COLO668 (cell line): ENCODE measurements around the gene DLGAP1.

Experiments
- DNase-seq: peaks from one replicate; lab custom pipeline; 2025; ENCODE audit not compliant: unreplicated experiment; lab: John Stamatoyannopoulos, UW

Gene DLGAP1

DNA sequence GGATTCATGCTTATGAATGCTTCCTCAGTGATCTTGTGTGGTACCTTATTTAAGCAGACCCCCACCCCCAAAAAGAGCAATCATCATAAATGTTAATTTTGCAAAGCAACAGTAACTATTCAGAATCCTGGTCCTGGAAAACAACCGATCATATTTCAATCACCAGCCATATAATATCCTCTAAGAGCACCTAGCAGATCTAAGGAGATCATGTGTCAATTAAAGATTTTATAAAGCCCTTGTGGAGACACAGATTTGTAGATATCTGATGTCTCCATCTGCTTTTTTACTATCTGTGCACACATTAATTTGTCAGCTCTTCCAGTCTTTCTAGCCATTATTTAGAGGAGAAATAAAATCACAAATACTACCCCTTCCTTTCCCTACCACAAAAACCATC lies 581.4 kb downstream of the DLGAP1 start:
- DNase-seq = no peak

DNA sequence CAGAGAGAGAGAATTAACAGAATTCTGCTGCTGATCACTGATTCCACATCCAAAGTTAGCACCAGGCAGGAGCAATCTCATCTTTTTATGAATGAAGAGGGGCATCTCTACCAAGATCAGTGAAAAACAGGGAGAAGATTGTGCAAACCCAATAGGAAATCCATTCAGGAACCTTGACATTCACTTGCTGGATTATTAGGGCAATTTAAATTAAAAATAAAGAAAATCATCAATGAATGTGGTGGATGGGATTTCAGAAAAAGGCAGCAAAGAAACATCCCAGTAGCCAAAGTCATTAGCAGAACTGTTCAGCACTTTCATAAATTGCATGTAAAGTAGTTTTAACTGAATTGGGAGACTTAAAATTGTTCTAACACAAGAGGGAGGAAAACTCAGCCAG lies 581.9 kb downstream of the DLGAP1 start:
- DNase-seq = no peak

DNA sequence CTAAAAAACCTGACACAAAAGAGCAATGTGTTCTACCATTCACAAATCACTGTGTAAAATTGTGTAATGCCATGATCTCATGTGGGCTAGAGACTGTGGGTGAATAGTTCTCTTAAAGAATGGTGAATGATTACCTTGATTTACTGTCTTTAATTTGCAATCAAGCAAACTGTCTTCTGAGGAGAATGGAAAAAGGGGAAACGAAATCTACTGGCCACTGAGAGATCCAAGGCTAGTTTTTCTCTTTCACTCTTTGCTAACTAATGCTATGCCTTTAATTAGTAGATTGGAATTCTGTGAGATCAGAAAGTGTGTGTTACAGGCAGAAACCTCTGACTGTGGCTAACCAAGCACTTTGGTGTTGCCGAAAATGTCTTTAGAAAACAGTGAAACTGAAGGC lies 582.5 kb downstream of the DLGAP1 start:
- DNase-seq = no peak

DNA sequence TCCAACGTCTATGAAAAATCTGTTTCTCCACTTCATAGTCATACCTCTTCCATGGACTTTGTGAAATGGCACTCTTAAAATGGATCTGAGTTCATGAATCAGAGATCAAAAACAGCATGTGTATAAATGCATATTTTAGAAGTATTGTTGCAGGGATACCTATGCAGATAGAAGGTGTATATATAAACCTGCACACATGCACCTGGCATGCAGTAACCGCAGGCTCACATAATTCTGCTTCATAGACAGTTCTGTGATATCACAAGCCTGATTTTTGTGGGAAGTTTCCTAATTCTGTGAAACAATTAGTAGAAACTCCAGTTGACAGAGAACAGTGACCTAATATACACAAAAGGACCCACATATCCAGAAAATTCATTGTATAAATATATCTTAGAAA lies 583.4 kb downstream of the DLGAP1 start:
- DNase-seq = no peak

DNA sequence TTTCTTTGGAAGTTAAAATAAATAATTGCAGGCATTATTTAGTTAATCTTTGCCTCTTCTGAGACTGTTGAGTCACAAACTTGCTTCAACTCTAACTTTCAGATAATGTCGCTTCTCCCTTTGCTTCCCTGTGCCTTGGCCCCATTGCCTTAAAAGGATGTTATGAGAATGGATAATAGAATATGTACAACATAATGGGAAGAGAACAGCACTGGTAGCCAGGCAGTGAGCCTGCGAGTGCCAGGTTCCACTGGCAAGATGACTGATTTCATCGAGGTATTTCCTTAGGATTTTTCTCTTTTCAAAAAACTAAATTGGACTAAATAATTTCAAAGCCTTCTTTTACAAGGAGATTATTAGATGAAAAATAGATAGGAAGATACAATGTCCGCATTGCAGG lies 584.2 kb downstream of the DLGAP1 start:
- DNase-seq = no peak

DNA sequence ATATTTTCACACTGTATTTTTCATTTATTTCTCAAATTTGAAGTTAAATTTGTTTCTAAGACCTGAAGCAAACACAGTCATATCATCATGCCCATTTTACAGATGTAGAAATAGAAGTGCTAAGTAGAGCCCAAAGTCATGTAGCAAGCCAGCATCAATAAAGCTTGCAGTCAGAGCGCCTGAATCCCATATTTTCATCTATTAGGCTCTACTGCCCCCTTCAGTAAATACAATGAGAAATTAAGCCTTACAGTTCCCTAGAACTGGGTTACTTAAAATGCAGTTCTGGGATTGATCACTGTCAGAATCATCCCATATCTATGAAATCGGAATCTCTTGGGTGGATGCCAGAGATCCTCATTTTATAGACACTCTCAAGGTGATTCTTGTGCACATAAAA lies 585.3 kb downstream of the DLGAP1 start:
- DNase-seq = no peak

DNA sequence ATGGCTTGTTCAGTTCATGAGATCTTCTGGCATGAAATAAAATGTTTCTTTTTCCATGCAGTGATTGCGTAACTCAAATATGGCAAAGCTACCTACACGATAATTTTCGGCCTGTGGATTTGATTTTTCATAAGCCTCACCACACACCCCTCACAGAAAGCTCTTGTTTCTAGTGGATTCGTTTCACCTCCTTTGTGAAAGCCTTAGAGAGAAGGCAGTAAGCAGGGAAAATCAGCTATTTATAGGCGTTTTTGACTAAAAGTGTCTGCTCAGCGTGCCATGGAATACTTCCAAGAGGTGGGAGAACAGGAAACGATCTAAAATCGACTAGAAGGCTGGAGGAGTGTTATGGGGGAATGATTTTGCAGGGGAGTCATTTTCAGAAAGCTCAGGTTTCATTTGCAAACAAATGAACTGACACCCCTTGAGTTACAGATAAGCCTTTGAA lies 587.2 kb downstream of the DLGAP1 start:
- no peak for DNase-seq

DNA sequence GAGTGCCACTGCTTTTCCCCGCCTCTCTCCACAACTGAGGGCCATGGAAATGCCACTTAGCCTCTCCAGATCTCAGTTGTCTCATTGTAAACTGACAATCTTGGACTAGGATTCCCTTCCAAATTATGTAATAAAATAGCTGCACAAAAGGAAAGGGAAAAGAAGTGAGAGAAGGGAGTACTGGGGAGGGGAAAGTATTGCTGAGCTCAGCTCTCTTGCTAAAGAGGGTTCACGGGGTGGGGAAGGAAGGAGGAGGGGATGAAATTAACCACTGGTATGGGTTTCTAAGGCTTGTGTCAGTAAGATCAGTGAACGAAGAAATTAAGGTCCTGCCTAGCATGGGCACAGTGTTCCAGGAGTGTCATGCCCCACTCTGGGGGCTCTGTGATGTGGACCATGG lies 587.9 kb downstream of the DLGAP1 start:
- no peak for DNase-seq

DNA sequence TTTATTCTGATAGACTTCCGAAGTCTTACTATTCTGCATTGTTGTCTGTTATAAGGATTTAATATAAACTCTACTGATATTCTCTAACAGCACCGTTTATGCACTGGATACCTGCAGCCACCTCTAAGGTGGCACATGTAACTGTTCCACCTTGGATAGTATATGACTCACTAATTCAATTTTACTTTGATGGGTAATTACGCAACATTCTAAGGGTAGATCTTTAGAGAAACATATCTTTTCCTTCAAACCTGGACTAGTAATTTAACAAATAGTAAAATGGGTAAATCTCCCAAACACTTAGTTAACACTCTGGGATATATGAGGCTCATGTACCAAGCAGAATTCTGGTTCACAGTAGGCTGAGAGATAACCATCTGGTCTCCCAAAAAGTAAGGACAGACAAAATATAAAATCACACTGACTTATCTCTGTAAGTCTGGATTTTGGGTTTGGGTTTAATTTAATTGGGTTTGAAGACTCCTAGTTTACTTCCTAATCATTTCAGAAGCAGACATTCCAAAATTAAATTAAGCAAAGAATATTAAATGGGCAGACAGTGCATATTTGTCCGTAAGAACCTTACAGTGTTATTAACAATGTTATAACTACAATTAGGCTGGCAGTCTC lies 590.3 kb downstream of the DLGAP1 start:
- no peak for DNase-seq

DNA sequence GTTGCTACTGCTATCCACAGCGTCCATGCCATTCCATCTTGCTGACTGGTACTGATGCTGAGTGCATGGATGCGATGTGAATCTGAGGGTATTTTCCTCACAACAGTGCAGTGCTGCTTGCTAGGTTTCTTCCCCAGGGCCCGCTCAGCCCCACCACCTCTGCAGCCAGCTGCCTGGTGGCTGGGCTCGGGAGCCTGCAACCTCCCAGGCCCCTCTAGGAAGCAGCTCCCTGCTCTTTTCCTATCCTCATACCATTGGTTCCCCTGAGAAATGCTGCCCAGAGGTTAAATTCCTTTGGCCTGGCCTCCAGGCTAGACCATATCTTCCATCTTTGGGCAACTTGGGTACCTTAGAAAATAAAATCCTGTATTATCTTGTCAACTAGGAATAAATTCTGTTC lies 591.5 kb downstream of the DLGAP1 start:
- no peak for DNase-seq

DNA sequence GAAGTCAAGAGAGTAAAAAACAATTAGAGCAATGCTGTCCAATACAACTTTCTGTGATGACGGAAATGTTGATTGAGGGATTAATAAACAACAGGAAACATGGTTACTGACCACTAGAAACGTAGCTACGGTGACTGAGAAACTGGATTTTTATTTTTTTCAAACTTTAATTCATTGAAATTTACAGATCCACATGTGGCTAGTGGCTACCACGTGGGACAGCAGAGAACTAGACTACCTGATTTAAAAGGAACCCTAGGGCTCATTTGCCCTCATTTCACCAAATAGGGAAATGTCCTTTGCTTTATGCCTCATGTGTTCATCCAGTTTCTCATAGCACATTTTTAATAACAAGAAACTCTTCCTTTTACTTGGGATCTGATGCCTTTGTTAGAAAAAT lies 592.1 kb downstream of the DLGAP1 start:
- DNase-seq = no peak

DNA sequence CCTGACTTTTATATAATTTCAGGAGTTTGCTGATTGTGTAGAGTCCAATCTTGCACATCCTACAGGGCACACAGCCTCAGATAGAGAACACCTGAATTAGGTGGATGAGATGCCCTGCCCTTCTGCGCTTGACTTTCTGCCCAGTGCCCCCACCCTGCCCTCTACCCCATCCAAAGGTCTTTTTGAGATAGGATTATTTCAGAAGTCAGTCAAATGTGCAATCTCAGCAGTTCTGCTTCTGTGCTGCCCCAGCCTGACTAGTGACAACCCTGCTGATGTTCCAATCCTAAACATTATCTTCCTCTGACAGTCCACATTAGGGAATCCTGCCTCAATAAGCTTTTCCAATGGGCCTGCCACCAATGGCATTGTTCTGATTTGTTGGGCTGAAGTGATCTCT lies 593.6 kb downstream of the DLGAP1 start:
- no peak for DNase-seq

DNA sequence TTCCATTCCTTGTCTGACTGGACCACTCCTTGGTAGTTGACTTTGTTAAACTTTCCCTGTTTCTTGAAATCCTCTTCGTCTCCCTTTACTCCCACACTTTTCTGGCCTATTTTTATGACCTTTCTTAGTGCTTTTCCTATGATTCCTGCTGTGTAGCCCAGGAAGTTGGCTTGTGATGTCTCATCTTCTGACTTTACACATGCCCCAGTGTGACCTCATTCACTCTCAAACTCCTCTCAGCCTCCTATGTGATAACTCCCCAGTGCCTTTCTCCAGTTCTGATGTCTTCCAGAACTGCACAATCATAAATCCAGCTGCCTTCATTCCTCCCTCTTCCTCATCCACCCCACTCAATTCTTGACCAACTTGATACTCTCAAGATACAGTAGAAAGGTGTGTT lies 597.6 kb downstream of the DLGAP1 start:
- no peak for DNase-seq

DNA sequence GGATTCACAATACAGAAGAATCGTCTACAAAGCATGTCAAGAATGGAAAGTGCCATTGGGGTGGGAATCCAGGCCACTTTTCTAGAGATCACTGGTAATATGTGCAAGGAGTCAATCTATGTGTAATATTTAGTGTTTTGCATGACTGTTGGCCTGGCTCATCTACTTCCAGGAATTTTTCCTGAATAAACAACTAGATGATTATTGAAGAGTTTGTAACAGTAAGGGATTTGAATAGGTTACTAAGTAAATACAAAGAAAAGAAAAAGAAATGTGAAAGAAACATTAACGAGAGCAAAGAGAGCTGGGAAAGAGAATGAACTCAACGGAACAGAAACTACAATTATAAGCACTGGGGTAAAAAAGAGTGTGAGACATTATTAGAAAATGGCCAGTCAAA lies 599.1 kb downstream of the DLGAP1 start:
- no peak for DNase-seq

DNA sequence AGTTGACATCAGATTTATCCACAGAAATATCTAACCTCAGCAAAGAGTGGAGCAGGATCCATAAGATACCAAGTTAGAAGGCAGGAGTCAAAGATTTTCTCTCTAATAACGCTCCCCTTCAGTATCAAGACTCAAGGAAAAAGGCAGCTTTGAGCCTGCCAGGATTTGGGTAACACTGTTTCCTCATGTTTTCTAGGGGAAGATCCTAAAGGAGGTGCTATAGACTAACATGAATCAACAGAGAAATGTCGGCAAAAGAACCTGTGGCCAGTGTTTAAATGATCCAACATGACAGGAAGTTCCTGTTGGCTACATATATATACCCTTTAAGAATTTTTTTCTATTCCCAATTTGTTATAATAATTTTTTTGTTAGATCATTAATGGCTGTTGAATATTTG lies 602.8 kb downstream of the DLGAP1 start:
- DNase-seq = no peak

DNA sequence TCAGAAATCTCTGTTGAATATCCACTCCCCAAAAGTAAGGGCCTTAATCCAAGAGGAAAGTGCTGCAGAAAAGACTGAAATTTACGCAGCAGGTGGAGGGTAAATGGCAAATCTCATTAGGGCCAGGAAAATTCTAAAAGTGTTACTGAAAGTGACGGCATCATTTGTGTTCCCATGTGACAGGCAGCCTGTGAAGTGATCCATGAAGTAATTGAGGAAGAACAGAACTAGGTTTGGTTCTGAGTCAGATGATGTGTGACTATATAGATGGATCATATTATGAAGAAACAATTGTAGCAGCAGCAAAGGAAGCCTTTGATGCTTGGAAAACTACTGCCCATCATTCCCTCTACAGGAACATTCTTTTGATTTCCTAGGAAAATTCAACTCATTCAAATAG lies 603.9 kb downstream of the DLGAP1 start:
- DNase-seq = no peak

DNA sequence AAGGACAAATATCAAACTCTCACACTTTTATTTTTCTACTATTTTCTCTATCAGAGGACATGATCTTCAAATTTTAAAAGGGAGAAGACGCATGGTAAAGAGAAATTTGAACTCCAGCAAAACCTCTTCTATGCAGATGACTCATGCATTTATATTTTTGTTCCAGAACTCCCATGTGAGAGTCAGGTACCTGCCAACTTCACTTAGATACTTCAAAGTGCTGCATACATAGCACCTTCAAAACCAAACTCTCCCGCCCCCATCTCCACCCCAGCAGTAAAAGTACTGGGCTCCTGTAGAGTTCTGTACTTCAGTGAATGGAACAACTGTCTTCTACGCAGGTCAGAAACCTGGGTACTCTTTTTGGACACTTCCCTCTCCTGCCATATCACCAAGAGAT lies 606.8 kb downstream of the DLGAP1 start:
- no peak for DNase-seq

DNA sequence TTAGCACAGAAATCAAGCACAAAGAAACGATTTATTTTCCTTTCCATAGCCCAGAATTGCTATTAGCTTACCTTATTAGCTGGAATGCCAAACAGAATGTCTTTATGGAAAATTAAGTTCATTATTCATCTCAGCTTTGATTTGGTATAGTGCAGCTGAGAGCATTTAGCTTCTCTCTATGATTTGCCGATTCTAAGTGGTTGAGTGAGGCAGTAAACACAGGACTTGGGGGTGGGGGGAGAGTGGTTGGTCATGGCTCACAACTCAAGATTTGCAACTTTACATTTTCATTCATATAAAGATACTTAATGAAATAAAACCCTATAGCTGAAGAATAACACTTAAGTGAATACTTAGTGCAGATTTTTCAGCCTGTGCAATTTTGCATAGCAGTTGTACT lies 609.9 kb downstream of the DLGAP1 start:
- DNase-seq = no peak

DNA sequence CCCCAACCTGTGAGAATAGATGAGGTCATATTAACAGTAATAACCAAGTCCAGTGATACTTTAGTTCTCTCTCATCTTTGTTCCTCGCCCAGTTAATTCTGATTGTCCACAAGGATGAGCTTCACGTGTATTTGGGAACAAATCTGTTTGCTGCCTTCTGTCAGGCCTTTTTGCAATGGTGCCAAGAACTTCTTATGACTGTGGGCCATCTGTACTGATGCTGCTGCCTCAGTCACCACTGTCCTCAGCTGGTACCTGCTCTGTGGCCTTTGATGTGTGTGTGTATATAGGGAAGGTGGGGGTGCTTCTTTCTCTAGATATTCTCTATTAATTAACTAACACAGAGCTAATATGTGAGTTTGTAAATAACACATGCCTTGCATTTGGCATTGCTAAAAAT lies 612.3 kb downstream of the DLGAP1 start:
- DNase-seq = no peak

DNA sequence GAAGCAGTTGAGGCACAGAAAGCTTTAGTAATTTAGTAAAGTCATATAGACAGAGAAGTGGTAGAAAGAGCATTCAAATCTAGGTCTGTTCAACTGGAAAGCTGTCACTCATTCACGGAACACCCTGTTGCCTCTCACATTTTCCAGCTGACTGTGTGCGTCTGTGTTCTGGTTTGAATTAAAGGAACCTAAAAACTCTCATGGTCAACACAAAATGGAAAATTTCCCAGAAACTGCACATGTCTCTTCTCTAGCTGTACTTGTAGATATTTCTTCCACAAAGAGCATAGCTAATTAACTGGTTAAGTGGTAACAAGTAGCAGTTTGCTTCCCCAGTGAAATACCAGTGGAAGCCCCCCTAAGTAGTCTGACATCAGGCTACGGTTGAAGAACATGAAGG lies 614.3 kb downstream of the DLGAP1 start:
- DNase-seq = no peak

DNA sequence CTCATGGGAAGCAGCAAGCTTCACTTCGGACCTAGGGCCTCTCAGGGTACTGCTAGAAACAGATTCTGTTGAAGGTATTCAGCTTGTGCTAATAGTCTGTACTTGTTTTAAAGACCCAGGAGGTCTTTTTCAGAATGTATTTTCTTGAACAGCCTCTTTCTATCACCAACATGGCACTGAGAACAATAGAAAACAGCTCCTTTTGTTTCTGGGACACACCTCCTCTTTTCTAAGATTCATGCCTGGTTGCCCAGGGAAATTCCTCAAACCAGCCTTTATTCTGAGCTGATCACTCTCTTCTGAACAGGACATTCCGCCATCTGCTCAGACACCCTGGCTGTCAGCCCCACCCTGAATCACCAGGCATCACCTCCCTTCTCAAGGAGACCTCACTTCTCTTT lies 615.5 kb downstream of the DLGAP1 start:
- DNase-seq = no peak

DNA sequence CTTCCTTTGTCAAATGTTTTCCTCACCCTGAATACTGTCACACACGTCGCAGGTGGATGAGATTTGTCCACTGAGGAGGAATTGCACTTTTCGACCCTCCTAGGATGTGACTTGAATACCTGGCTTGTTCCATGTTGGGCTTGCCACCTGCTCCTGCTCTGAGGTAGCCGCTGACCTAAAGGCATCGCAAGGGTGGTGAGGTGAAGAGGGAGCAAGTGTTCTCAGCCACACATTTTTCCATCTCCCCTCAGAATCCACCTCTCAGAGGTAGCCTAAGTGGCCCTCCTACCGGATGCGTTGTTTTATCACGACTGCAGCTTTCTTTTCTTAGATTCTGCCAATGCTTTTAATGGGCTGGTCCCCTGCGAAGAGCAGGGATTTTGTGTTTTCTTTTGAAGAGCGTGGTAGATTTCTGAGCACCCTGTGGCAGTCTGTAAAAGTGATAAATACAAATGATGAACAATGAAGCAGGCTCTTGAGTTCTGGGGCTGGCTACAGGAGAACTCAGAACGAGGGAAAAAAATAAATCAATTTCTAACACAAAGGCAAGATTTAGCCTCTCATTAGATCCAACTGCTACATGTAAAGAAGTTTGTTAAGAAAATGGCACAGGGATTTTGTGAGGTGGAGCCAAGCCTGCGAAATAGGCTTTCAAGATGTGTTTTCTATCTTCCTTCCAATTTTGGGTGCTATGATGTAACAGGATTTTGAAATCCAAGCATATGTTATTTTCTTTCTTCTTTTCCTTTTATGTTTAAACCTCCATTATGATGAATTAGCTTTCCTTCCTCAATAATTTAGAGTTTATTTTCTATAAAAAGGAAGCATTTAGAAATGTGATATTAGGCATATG lies 618.4 kb downstream of the DLGAP1 start:
- no peak for DNase-seq
